Renal cortical epithelial cell (primary cell): ENCODE measurements around the gene ABRACL. TPM values are rescaled to one million over a fixed set of nuclear protein-coding genes. Genes with fewer than 3 reads are reported as not detected.

Experiments
- DNase-seq: peaks from one replicate; pipeline ENCODE4 v3.0.0-alpha.2; 2011; ENCODE audit warnings: low read depth
- total RNA-seq: library from RNA; depleted of rRNA; stranded (reverse); fragments of >200 nt; gene quantifications from 2 replicates; pipeline ENCODE4 v1.2.3, GENCODE V29; 2014

Gene ABRACL
- total RNA-seq, 1 donor from 2014 or later, result 44.7 TPM

DNA sequence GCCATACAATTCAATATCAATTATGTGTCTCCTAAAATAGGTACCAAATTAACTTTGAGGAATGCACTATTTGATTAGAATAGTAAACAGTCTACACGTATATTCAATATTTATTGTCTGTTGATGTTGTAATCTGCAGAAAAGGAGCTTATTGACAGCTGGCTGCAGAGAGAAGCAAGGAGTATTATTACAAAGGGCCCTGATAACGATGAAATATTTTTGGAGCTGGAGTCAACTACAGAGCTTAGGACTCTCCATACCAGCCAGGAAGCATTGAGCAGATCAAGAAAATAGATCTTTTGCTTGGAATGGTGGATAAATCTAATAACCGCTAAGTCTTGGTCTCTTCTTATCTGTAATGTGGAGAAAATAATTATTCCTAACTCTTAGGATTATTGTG, 25.5 kb downstream of the ABRACL start:
- DNase-seq, result no peak

DNA sequence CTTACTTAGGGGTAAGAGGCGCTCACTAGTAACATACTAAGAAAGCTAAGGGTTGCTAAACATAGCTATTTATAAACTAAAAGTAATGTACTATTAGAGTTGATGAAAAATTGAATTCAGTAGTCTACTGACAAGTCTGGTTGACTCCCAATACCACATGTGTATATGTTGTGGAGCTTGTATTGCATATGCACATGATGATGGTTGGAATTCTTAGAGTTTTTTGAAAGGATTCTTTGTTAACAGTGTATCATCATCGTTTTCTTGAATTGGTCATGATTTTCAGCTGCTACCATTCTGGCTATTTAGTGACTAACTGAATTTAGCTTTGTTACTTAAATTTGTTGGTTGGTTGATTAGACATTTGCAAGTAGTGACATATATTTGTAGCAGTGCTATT, 27.2 kb downstream of the ABRACL start:
- DNase-seq, result no peak

DNA sequence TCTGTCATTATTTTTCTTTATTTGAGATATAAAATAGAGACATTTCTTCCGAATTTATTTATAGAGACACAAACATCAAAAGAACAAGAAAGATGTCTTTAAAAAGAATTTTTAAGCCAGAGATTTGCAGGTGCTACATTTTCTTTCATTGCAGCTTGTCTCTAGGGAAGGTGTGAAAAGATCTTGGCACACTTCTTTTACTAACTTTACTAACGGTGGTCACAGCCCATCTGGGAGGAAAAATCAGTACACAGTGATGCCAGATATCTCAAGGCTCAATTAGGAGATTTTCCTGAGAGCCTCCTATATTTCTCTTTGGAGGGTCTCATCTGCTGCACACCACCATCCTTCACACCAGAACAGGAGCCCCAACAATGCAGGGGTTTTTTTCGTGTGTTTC, 29.5 kb downstream of the ABRACL start:
- no peak for DNase-seq

DNA sequence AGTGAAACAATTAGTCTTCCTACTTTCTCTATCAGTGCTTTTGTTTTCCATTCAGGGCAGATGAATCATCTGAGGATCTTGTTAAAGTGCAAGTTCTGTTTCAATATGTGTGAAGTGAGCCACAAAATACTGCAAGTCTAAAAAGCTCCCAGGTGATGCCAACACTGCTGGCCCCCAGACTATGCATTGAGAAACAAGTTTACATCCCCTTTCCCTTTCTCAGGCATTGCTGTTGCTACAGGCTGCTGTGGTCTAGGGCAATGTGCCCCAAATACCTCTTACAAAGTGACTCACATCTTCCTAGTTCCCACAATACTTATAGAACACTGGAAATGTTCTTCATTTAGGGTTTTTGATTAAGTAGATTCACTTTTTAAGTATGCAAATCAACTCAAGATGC, 31.8 kb downstream of the ABRACL start:
- peak; percentile 50 for DNase-seq

DNA sequence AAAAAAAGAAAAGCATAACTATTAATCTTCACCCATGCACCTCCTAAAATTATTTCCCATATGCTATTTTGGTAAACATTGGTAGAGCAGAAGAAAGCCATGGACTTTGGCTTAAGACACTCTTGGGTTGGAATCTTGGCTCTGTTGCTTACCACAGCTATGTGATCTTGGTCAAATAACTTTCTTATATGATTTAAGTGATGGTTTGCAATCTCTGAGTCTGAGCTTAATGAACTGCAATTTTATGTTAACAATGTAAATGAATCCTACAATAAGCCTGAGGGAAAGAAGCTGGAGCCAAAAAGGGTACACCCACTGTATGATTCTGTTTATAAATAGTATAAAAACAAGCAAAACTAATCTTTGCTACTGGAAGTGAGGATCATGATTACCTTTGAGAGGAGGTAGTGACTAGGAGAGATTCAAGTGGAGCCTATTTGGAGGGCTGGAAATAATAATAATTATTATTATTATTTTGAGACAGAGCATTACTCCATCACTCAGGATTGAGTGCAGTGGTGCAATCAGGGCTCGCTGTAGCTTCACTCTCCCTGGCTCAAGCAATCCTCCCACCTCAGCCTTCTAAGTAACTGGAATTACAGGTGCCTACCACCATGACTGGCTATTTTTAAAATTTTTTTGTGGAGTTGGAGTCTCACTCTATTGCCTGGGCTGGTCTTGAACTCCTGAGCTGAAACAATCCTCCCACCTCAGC, 34.5 kb downstream of the ABRACL start:
- no peak for DNase-seq

DNA sequence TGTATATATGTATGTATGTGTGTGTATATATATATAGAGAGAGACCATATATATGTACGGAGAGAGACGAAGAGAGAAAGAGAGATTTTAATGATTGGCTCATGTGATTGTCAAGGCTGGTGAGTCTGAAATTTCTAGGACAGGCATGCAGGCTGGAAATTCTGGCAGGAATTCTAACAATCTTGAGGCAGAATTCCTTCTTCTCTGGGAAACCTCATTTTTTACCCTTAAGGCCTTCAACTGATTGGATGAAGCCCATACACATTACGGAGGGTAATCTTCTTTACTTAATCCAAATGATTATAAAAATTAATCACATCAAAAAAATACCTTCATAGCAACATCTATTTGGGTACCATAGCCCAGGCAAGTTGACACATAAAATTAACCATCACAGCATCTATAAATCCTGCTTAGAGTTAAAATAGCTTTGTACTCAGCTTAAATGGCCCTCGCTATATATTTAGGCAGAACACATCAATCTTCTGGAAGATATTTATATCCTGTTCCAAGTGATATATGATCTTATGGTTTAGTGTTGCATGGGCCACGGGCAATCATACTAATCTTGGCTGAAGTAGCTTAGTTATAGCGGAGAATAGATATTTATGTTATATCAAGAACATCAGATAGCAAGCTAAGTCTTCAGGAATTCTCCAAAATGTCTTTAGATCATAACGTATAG, 36.6 kb downstream of the ABRACL start:
- DNase-seq, result no peak

DNA sequence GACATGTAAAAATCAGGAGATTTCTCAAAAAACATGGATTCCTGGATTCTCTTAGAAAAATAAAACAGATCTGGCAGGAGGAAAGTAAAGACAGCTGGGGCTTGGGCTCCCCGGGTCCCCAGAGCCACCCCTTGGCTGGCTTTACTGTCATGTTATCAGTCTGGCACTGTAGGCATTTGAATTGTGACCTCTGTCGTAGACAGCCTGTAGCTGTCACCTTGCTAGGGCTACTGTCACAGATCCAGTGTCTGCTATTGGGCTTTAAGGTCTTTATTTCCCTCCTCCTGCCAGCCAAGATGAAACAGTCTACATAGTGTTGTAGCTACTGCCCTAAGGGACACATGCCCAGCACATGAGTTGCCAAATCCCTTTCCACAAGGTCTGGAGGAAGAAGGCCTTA, 37.5 kb downstream of the ABRACL start:
- no peak for DNase-seq

DNA sequence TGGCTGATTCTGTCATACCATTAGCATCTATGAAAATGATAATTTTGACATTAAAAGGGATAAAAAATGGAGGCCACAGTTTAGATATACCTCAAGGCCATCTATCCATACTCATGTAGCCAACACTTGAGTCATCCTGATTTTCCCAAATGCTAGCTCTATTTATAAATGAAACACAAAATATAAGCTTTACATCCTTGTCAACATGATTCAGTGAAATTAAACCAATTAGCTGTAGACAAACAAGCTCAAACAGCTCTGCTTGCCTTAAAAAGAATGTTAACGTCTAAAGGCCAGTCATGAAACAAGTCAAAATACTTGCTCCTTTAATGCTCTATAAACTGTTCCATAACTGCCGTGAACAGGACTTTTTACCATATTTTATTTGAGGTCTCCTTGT, 40.3 kb downstream of the ABRACL start:
- no peak for DNase-seq

DNA sequence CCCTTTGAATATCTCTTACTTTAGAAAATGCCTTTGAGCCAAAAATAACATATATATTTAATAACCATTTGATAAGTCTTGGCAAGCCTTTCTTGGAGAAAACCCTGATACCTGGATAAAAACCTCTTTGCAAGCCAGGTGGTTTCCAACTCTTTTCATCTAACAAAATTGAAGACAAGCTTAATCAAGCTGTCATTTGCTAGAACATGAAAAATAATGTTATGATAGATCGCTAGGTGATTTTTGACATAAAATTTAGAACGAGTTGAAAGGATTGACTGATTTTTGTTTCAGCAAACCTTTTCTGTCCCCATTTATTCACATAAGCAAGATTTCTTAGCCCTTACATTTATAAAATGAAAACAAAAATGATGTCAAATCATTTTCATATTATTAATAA, 44.6 kb downstream of the ABRACL start:
- DNase-seq, result no peak

DNA sequence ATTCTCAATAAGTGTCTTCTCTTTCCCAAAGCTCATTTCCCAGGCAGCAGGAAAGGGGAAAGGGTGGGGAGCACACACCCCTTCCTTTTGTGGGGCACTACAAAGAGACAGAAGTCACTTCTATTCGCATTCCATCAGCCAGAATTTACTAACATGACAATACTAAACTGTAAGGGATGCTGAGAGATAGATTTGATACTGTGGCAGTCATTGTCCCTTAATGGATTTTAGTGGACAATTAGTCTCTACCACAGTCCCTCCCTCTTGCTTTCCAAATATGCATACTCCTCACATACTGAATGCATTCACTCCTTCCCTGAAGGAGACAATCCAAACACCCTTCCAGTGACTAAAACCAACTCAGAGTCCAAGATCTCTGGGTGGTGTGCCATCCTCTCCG, 50.5 kb downstream of the ABRACL start:
- no peak for DNase-seq

DNA sequence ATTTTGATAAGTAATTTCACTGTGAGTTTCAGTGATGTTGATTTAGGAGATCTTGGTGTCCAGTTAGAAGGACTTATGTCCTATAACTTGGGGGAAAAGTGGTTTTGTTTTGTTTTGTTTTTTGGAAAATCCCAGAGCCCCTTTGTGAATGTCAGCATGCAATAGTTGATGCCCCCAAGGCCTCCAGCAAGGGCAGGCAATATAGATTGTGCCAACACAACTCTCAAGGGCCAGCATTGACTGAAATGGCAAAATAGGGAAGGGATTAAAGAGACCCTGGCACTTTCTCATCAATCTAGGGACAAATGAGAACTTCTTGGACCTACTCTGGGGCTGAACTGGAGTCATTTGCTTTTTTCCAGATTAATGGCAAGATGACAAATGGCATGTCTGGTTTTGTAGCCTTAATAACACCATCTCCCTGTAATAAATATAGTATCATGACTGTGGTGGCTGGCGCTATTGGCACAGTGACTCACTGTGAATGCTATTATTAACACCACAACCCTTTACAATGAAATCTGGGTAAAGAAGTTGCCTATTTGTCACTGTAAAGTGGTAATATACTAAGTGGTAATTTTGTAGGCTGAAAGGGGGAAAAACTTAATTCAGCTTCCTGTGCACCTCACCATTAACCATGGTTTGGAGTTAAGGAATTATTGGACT, 51.8 kb downstream of the ABRACL start:
- DNase-seq, result no peak

DNA sequence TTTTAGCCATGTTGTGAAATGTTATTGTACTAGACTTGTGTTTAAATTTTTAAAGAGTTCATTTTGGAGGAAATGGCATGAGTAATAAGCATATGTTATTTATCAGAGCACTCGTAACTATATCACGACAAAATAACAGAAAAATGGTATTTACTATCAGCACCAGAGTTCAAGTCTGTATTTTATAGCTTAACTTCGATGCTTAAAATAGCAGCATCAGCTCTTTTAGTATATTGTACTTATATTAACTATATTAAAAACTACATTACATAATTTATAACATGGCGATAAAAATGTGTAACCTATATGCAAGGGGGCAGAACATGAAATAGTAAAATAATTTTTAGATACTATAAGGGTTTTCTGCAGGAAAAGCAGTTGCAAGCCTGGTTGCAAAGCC, 52.9 kb downstream of the ABRACL start:
- DNase-seq, result no peak

DNA sequence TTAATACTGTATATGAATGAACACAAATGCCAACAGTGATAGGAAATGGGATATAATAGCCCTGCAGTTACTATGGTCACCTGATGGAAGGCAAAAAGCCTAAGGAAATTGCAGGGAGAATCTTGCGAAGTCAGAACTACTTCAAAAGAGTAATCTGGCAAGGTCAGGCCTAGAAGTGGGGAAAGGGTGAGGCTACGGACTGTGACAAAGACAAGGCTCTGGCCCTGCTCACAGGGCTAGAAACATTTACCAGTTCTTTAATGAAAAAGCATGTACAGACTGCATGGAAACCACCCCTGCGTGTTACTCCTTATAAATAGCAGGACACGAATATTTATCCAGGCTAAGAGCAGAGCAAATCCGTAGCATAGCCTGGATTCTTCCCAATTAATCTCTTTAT, 53.8 kb downstream of the ABRACL start:
- no peak for DNase-seq

DNA sequence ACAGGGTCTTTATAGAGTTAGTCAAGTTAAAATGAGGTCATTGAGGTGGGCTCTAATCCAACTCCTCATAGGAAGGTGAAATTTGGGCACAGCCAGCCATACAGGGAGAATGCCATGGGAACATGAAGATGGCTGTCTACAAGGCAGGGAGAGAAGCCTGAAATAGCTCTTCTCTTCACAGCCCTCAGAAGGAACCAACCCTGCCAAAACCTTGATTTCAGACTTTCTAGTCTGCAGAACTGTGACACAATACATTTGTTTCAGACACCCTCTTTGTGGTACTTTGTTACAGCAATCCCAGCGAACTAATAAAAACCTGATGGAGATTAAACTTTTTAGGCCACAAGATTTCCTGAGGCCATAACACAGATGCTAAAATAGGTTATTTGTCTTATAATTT, 63.3 kb downstream of the ABRACL start:
- DNase-seq, result no peak

Other genes with a start within 250 kb of the ABRACL start
- gene ECT2L, start 232.7 kb upstream of the ABRACL start, total RNA-seq, result 0.10 TPM in 1 of 2 replicates, not detected in the other
- 21.0 and 29.3 TPM in 2 replicates for gene REPS1, start 40.5 kb upstream of the ABRACL start, total RNA-seq
- 13.6 and 15.6 TPM in 2 replicates for gene HECA, start 106.3 kb downstream of the ABRACL start, total RNA-seq